ENCODE results near the gene DCLRE1C. TPM values are rescaled to one million over a fixed set of nuclear protein-coding genes. Genes with fewer than 3 reads are reported as not detected.
"Not testable (repeated sequence)": the region's sequence is repeated elsewhere in the genome, so short reads cannot be mapped to it uniquely, and the experiment has no call there.

DCLRE1C gene
- total RNA-seq (10 to 100 TPM; 13.6 to 26.5 (median 23.1) TPM), total RNA-seq (22.2 to 85.2 (median 36.2) reads per million in 29 experiments)
- total RNA-seq (2013): 27.0 TPM

DNA sequence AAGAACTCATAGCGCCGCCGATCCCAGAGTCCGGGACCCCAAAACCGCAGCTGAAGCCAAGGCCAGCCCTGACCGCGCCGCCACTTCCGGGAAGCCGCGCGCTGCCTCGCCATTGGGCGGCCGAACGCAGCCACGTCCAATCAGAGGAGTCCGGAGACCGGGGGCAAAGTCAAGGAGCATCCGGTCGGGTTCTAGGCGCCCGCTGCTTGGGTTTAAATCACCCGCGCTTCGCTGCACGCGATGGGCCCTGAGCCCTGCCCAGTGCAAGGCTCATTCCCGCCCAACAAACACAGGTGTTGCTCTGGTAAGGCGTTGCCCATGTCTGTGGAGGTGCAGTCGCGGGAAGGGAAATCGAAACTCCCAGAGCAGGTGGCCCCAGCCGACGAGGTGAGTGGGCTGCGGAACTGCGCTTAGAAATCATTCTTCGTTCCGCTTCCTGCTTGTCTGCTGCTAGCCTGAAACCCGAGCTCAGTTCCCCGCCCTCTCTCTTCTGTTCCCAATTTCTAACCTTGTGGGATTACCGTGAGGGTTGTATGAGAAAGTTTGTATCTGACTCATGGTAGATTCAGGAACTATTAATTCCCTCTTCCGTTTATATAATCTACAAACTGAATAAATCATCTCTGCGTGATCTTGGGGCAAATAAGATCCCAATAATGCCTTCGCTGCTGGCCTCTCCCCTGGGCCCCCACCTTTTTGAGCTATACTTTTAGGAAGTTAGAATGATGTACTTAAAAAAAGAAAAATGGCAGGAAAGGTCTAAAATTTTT lies at the start of gene DCLRE1C:
TSS of gene DCLRE1C (minus strand) at position 96 of the 770 bp plus-strand sequence. CDS start at position 10, 86 bp downstream.
- POLR2A ChIA-PET: interaction anchor here (0.6 to 1.2 kb wide), 3 partner anchors 235 to 769 kb away, joined by 3 to 6 read pairs (median 5); no protein-coding TSS in a partner anchor
- Mint-ChIP-seq H3K4me1 (peaks cover 51 to 62% (median 60%) of the 10 kb centered on the region in 3 donors), H3K4me3 (peak within 1 kb of the TSS; percentile 91 to 94 (median 93)), H3K27ac (peak within 1 kb of the TSS; percentile 96 to 98), H3K36me3 (peaks cover 7% of the 10 kb centered on the region), H3K9me3 (no peaks in the 10 kb centered on the region), H3K27me3 (no peaks in the 10 kb centered on the region)
- no peaks in the 10 kb centered on the region for H3K27me3 ChIP-seq (replicated peaks in 1 of 2; ENCODE audit: control insufficient read depth in 2 of 2, extremely low read depth in 1 of 2, insufficient read depth in 2 of 2, low read length in 1 of 2)
- H3K9me3 ChIP-seq: no peaks in the 10 kb centered on the region
- WGBS (ENCODE audit: insufficient coverage): under 1% methylated on average over 34 of the region's 45 CpGs
- H3K36me3 ChIP-seq (ENCODE audit: control insufficient read depth in 2 of 2, extremely low read depth in 1 of 2, insufficient read depth in 1 of 2, low read length in 1 of 2): peaks cover 0 to 7% of the 10 kb centered on the region in 2 donors
- peak within 1 kb of the TSS; percentile 84 for H3K27ac ChIP-seq (ENCODE audit: low read length)
- CTCF ChIA-PET: interaction anchor here in 1 of 2 donors (0.6 to 1.0 kb wide), 3 partner anchors 49 to 431 kb away, joined by 3 read pairs; no protein-coding TSS in a partner anchor
- DNase-seq (peak; percentile 72 to 90 (median 80)), ATAC-seq (replicated peaks in 1 of 4) (peak; percentile 88 to 92 (median 90))
- H3K4me3 ChIP-seq (ENCODE audit: control insufficient read depth in 1 of 2, extremely low read depth in 1 of 2, low read length in 1 of 2): peak within 1 kb of the TSS; percentile 80 to 83
- peaks cover 18 to 55% of the 10 kb centered on the region in 2 experiments for H3K4me1 ChIP-seq (ENCODE audit: control insufficient read depth in 1 of 2, extremely low read depth in 1 of 2, insufficient read depth in 2 of 2, low read length in 2 of 2)

DNA sequence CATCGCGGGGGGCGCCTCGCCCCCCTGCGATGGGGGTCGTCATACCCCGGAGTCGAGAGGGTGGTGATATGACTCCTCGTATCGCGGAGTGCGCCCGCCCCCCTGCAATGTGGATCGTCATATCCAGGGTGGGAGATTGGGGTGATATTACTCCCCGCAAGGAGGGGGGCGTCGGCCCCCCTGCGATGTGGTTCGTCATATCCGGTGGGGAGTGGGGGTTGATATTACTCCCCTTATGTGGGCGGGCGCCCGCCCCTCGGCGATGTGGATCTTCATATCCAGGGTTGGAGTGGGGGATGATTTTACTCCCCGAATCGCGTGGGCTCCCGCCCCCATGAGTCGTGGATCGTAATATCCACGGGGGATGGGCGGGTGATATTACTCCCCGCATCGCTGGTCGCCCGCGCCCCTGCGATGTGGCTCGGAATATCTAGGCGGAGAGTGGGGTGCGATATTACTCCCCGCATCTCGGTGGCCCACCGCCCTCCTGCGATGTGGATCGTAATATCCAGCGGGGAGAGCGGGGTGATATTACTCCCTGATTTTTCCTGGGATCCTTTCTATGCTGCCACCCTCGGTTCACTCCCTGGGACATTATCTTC lies 42.2 kb upstream of the DCLRE1C start:
- no peak overlapping the region for H3K4me3 Mint-ChIP-seq

DNA sequence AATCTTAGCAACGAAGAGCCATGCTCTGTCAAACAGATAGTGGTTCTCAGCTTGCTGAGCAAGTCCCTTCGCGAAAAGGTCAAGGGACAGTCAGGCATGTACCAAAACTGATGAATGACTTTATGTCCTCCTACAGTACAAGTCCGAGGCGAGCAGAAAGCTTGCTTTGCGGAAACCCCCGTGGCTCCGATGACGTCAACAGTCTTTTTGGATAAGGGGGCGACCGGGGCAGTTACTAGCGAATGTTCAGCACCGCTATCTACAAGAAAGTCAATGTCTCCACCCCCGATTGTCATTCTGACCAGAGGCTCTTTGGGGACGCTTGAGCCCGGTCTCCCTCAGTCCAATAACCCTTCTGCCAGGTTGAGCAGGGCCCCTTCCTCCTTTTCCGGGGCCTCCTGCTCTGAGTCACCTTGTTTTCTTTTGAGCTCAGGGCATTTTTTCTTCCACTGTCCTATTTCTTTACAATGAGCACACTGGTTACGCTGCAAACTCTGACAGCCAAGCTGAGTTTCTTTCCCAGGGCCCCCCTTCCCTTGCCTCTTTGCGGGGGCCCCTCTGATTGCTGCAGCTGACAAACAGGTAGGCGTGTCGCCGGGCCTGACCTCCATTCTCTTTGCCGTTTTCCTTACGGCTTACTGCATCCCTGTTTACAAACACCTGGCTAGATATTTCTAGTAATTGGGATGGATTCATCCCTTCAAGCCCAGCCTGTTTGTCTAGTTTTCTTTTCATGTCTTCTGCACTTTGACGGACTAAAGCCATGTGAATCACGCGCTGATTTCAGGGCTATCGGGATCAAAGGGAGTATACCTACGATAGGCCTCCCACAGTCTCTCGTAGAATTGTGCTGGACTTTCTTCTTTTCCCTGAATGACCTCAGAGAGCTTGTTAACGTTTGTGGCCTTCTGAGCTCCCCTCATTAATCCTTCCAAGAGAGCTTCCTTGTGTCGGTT lies 39.9 kb upstream of the DCLRE1C start:
- H3K9me3 Mint-ChIP-seq; H3K27ac Mint-ChIP-seq; DNase-seq; CTCF ChIA-PET; H3K4me1 Mint-ChIP-seq; H3K27me3 ChIP-seq (replicated peaks in 1 of 2; ENCODE audit: control insufficient read depth in 2 of 2, extremely low read depth in 1 of 2, insufficient read depth in 2 of 2, low read length in 1 of 2); H3K4me1 ChIP-seq (ENCODE audit: control insufficient read depth in 1 of 2, extremely low read depth in 1 of 2, insufficient read depth in 2 of 2, low read length in 2 of 2); H3K4me3 Mint-ChIP-seq; POLR2A ChIA-PET; H3K36me3 ChIP-seq (ENCODE audit: control insufficient read depth in 2 of 2, extremely low read depth in 1 of 2, insufficient read depth in 1 of 2, low read length in 1 of 2); H3K27ac ChIP-seq (ENCODE audit: low read length); H3K9me3 ChIP-seq; H3K4me3 ChIP-seq (ENCODE audit: control insufficient read depth in 1 of 2, extremely low read depth in 1 of 2, low read length in 1 of 2); H3K27me3 Mint-ChIP-seq; H3K36me3 Mint-ChIP-seq; ATAC-seq (replicated peaks in 1 of 4): not testable (repeated sequence)
- 74% methylated on average over 22 of the region's 32 CpGs for WGBS (ENCODE audit: insufficient coverage)

More for the DNA sequence above, 42.2 kb upstream of the DCLRE1C start:
- 87% methylated on average over 42 of the region's 50 CpGs for WGBS (ENCODE audit: insufficient coverage)
- H3K4me3 ChIP-seq (ENCODE audit: control insufficient read depth in 1 of 2, extremely low read depth in 1 of 2, low read length in 1 of 2): no peak overlapping the region
- CTCF ChIA-PET: no interaction called here
- no peaks in the 10 kb centered on the region for H3K4me1 ChIP-seq (ENCODE audit: control insufficient read depth in 1 of 2, extremely low read depth in 1 of 2, insufficient read depth in 2 of 2, low read length in 2 of 2)
- peaks cover 0 to 4% (median 0%) of the 10 kb centered on the region in 3 donors for H3K4me1 Mint-ChIP-seq
- H3K27ac ChIP-seq (ENCODE audit: low read length): no peak overlapping the region
- H3K9me3 Mint-ChIP-seq: no peaks in the 10 kb centered on the region
- POLR2A ChIA-PET: no interaction called here
- no peak for DNase-seq
- H3K27me3 ChIP-seq (replicated peaks in 1 of 2; ENCODE audit: control insufficient read depth in 2 of 2, extremely low read depth in 1 of 2, insufficient read depth in 2 of 2, low read length in 1 of 2): peaks cover 0 to 4% of the 10 kb centered on the region in 2 experiments
- no peak overlapping the region for H3K27ac Mint-ChIP-seq
- H3K36me3 ChIP-seq (ENCODE audit: control insufficient read depth in 2 of 2, extremely low read depth in 1 of 2, insufficient read depth in 1 of 2, low read length in 1 of 2): no peaks in the 10 kb centered on the region
- no peaks in the 10 kb centered on the region for H3K9me3 ChIP-seq
- H3K36me3 Mint-ChIP-seq: no peaks in the 10 kb centered on the region
- no peak for ATAC-seq (replicated peaks in 1 of 4)
- peaks cover 0 to 3% of the 10 kb centered on the region in 2 donors for H3K27me3 Mint-ChIP-seq

DNA sequence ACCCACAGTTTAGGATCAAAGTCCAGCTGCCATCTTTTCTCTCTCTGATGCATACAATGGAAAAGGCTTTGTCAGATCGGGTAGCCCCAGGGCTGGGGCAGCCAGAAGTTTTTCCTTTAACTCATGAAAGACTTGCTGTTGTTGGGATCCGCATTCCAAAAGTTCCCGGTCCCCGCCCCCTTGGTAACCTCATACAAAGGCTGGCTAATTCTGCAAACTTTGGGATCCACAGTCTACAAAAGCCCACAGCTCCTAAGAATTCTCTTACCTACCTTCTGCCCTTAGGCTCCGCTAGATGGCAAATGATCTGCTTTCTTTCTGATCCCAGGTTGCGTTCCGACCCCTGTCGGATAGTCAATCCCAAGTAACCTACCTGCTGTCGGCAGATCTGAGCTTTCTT lies 38.4 kb upstream of the DCLRE1C start:
- H3K36me3 ChIP-seq (ENCODE audit: control insufficient read depth in 2 of 2, extremely low read depth in 1 of 2, insufficient read depth in 1 of 2, low read length in 1 of 2); H3K36me3 Mint-ChIP-seq; POLR2A ChIA-PET; H3K9me3 ChIP-seq; CTCF ChIA-PET; DNase-seq; H3K4me3 ChIP-seq (ENCODE audit: control insufficient read depth in 1 of 2, extremely low read depth in 1 of 2, low read length in 1 of 2); H3K27ac ChIP-seq (ENCODE audit: low read length); ATAC-seq (replicated peaks in 1 of 4); H3K4me3 Mint-ChIP-seq; H3K4me1 ChIP-seq (ENCODE audit: control insufficient read depth in 1 of 2, extremely low read depth in 1 of 2, insufficient read depth in 2 of 2, low read length in 2 of 2); H3K27ac Mint-ChIP-seq; H3K27me3 Mint-ChIP-seq; H3K9me3 Mint-ChIP-seq; H3K27me3 ChIP-seq (replicated peaks in 1 of 2; ENCODE audit: control insufficient read depth in 2 of 2, extremely low read depth in 1 of 2, insufficient read depth in 2 of 2, low read length in 1 of 2); H3K4me1 Mint-ChIP-seq: not testable (repeated sequence)
- WGBS (ENCODE audit: insufficient coverage): 96% methylated on average over 9 of the region's 9 CpGs

DNA sequence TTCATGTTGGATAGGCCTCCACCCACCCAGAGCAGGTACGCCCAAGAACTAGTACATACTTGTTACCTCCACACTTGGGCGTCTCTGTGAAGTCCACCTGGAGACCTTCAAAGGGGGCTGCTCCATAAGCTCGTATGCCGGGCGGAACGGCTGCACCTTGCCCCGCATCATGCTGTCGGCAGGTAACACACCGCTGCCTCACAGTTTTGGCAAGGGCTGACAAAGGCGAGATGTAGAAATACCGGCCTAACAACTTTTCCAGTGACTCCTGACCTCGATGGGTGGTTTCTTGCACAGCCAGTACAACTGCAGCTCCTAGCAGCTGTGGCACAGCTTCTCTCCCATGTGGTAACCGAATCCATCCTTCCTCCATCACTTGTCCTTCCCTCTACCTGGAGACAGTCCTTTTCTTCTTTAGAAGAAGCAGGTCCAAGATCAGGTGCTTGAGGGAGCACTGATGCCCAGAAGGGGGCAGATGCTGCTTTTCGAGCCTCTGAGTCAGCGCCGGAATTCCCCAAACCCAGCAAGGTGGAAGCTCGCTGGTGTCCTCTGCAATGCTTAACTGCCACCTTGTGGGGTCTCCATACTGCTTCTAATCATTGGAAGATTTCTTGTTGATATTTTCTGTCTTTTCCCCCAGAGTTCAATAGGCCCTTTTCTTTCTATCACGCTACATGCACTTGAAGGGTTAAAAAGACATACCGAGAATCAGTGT lies 37.3 kb upstream of the DCLRE1C start:
- H3K27ac ChIP-seq (ENCODE audit: low read length); H3K4me1 ChIP-seq (ENCODE audit: control insufficient read depth in 1 of 2, extremely low read depth in 1 of 2, insufficient read depth in 2 of 2, low read length in 2 of 2); POLR2A ChIA-PET; H3K9me3 ChIP-seq; H3K9me3 Mint-ChIP-seq; H3K4me3 Mint-ChIP-seq; CTCF ChIA-PET; H3K27me3 ChIP-seq (replicated peaks in 1 of 2; ENCODE audit: control insufficient read depth in 2 of 2, extremely low read depth in 1 of 2, insufficient read depth in 2 of 2, low read length in 1 of 2); H3K27me3 Mint-ChIP-seq; H3K4me1 Mint-ChIP-seq; H3K36me3 ChIP-seq (ENCODE audit: control insufficient read depth in 2 of 2, extremely low read depth in 1 of 2, insufficient read depth in 1 of 2, low read length in 1 of 2); ATAC-seq (replicated peaks in 1 of 4); H3K36me3 Mint-ChIP-seq; H3K4me3 ChIP-seq (ENCODE audit: control insufficient read depth in 1 of 2, extremely low read depth in 1 of 2, low read length in 1 of 2); H3K27ac Mint-ChIP-seq: not testable (repeated sequence)
- WGBS (ENCODE audit: insufficient coverage): 78% methylated on average over 8 of the region's 19 CpGs
- DNase-seq: peak in 26 of 35 experiments; percentile 5 to 75 (median 24)

DNA sequence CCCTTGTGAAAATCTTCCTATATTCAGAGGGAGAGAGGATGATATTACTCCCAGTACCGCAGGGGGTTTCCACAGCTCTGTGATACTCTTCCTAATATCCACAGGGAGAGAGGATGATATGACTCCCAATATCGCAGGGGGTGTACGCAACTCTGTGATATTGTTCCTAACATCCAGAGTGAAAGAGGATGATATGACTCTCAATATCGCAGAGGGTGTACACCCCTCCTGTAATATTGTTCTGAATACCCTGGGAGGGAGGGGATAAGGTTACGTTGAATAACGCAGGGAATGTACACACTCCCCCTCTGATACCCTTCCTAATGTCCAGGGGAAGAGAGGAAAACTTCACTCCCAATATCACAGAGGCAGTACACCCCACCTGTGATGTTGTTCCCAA lies 35.7 kb upstream of the DCLRE1C start:
- H3K27me3 ChIP-seq (replicated peaks in 1 of 2; ENCODE audit: control insufficient read depth in 2 of 2, extremely low read depth in 1 of 2, insufficient read depth in 2 of 2, low read length in 1 of 2); H3K27ac ChIP-seq (ENCODE audit: low read length); ATAC-seq (replicated peaks in 1 of 4); H3K9me3 ChIP-seq; H3K9me3 Mint-ChIP-seq; POLR2A ChIA-PET; H3K4me1 ChIP-seq (ENCODE audit: control insufficient read depth in 1 of 2, extremely low read depth in 1 of 2, insufficient read depth in 2 of 2, low read length in 2 of 2); H3K27ac Mint-ChIP-seq; H3K36me3 Mint-ChIP-seq; H3K4me3 ChIP-seq (ENCODE audit: control insufficient read depth in 1 of 2, extremely low read depth in 1 of 2, low read length in 1 of 2); H3K36me3 ChIP-seq (ENCODE audit: control insufficient read depth in 2 of 2, extremely low read depth in 1 of 2, insufficient read depth in 1 of 2, low read length in 1 of 2); H3K4me1 Mint-ChIP-seq; H3K4me3 Mint-ChIP-seq; CTCF ChIA-PET; H3K27me3 Mint-ChIP-seq; DNase-seq: not testable (repeated sequence)
- no CpG with 5 or more reads among the region's 6 CpGs for WGBS (ENCODE audit: insufficient coverage)
